Motor neuron (in vitro differentiated cells): ENCODE measurements around the gene NIN. TPM values are rescaled to one million over a fixed set of nuclear protein-coding genes. Genes with fewer than 3 reads are reported as not detected.
A peak's percentile ranks its signal among the peaks of the same experiment; 100 is the strongest.

Source experiments
- ATAC-seq, 8 experiments: fragments of 200-7000 bp; cut with Tn5 transposase; replicated peaks in 6 of 8; 2 replicates each; pipeline ENCODE4 v1.8.0; 2021; ENCODE audit warnings: mild to moderate bottlenecking in 8 of 8, moderate library complexity in 8 of 8
- H3K27ac ChIP-seq, 2 donors: fragments of 250-450 bp; sonication (Bioruptor Pico); 2 replicates each; pipeline ENCODE4 v1.9.0; 2021; ENCODE audit warnings: antibody characterized with exemption in 2 of 2, mild to moderate bottlenecking in 2 of 2, moderate library complexity in 1 of 2
- H3K4me1 ChIP-seq, 2 donors: fragments of 250-450 bp; sonication (Bioruptor Pico); replicated peaks in 1 of 2; 2 replicates each; pipeline ENCODE4 v1.6.1; 2021; ENCODE audit warnings: antibody characterized with exemption in 2 of 2, mild to moderate bottlenecking in 2 of 2, moderate library complexity in 1 of 2
- H3K4me3 ChIP-seq, 5 donors: fragments of 250-450 bp; sonication (Bioruptor Pico); 2 replicates each; pipeline ENCODE4 v1.9.0; 2021; ENCODE audit warnings: antibody characterized with exemption in 5 of 5, mild to moderate bottlenecking in 5 of 5, moderate library complexity in 4 of 5
- WGBS, 10 experiments: fragments of 450-650 bp; shearing (Covaris generic); methylation state at CpG; one replicate each; pipeline ENCODE4 v1.0.0; 2022; 5-methylcytosine and 5-hydroxymethylcytosine counted together
- in situ Hi-C, 9 experiments: fragments of 400-800 bp; cut with MboI; loops; one replicate each; pipeline ENCODE4 v1.15.0; 2021; ENCODE audit warnings: low sequenced_read_pairs in 9 of 9, low pct_unique_long_range_greater_than_20kb in 2 of 9; ENCODE audit not compliant: unreplicated experiment in 9 of 9
- total RNA-seq, 8 experiments: library from RNA; unstranded; fragments of 300-600 nt; gene quantifications; 2 replicates each; pipeline versions ENCODE4 v1.2.3 to v1.2.4, GENCODE V29; 2022

The NIN gene
- total RNA-seq, 8 experiments from 2014 or later = 13.6 to 76.4 (median 31.3) TPM

DNA sequence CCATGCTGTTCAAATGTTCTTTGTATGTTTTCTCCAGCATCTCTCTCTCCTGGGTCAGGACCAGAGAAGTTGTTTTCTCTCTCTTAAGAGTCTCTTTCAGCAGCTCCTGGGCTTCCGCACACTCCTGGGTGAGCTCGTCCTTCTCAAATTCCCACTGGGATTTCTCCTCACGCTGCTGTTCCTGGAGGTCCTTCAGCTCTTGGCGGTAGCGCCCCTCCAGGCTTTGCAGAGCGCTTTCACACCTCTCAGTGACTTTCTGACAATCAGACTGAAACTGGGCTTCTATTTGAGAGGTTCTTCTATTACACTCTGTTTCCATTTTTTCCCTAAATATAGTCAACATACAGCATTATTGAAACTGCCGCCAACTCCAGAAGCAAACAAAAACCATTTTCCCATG, 72.7 kb downstream of the NIN start:
- ATAC-seq = no peak
- no peak overlapping the region for H3K4me3 ChIP-seq
- WGBS, 10 experiments = 80 to 100% (median 100%) methylated on average over 1 to 7 of the region's 7 CpGs; no CpG with 5 or more reads in 1 of the 10 experiments
- in situ Hi-C loops = loop anchor here in 1 of 9 experiments (25.0 kb wide), 1 partner anchor 146 kb away; no protein-coding TSS in a partner anchor
- H3K4me1 ChIP-seq = no peaks in the 10 kb centered on the region
- H3K27ac ChIP-seq = no peak overlapping the region

- Histone ChIP-seq H3K4me1 (no peaks in the 10 kb centered on the region), H3K4me3 (no peak overlapping the region), H3K27ac (no peak overlapping the region)
- no peak for ATAC-seq
- WGBS, 10 experiments = 92 to 100% (median 100%) methylated on average over 1 to 4 of the region's 4 CpGs; no CpG with 5 or more reads in 1 of the 10 experiments
- in situ Hi-C loops = loop anchor here in 1 of 9 experiments (25.0 kb wide), 1 partner anchor 145 kb away; no protein-coding TSS in a partner anchor
Measured at GRCh38 chr14:50757702-50758101, 73.3 kb downstream of the NIN start.

DNA sequence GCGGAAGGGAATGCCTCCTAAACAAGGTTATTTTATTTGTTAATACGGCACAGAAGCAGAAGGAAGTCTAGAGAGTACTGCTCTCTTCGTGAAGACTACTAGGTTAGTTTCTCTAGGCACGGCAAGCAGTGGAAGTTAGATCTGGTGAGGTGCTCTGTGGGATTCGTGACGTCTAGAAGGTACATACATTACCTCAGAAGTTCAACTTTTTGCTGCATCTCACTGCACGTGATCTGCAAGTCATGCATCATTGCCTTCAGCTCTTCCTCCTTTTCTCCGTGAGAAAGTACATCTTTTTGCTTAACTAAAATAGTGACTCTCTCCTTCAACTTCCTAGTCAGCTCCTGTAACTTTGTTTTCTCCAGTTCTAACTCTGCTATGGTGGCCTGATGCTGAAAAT, 74.7 kb downstream of the NIN start:
- no peak for ATAC-seq
- Histone ChIP-seq H3K4me3 (no peak overlapping the region), H3K27ac (no peak overlapping the region), H3K4me1 (no peaks in the 10 kb centered on the region)
- in situ Hi-C loops = loop anchor here in 1 of 9 experiments (25.0 kb wide), 1 partner anchor 144 kb away; no protein-coding TSS in a partner anchor
- WGBS, 10 experiments = 83 to 100% (median 95%) methylated on average over 2 to 8 of the region's 8 CpGs

DNA sequence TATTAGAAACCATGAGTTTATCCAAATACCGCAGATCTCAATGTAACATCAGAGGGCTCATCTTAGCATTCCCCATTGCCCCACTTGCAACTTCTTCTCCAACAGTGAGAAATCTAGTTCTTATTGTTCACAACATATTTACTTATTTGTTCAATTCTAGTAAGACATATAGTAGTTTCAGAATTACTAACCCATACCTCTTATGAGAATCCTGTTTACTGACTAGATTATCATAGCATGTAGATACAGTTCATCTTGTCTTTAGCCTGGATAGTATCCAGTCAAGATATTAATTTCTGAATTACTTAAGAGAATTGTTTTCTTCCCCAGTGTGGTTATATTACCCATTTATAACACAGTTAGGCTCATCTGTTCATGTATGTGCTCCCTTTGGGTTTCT, 80.6 kb downstream of the NIN start:
- in situ Hi-C loops = loop anchor here in 1 of 9 experiments (25.0 kb wide), 1 partner anchor 138 kb away; no protein-coding TSS in a partner anchor
- Histone ChIP-seq H3K4me1 (no peaks in the 10 kb centered on the region), H3K4me3 (no peak overlapping the region), H3K27ac (no peak overlapping the region)
- 86 to 100% (median 100%) methylated on average over 1 of the region's 1 CpG; no CpG with 5 or more reads in 4 of the 10 experiments for WGBS, 10 experiments
- ATAC-seq = no peak

GRCh38 chr14:50745401-50746058, 85.4 kb downstream of the NIN start:
- ATAC-seq = no peak
- in situ Hi-C loops = no loop called here
- Histone ChIP-seq H3K4me1 (no peaks in the 10 kb centered on the region), H3K27ac (no peak overlapping the region), H3K4me3 (no peak overlapping the region)
- 95 to 100% (median 100%) methylated on average over 1 to 4 of the region's 5 CpGs for WGBS, 10 experiments

DNA sequence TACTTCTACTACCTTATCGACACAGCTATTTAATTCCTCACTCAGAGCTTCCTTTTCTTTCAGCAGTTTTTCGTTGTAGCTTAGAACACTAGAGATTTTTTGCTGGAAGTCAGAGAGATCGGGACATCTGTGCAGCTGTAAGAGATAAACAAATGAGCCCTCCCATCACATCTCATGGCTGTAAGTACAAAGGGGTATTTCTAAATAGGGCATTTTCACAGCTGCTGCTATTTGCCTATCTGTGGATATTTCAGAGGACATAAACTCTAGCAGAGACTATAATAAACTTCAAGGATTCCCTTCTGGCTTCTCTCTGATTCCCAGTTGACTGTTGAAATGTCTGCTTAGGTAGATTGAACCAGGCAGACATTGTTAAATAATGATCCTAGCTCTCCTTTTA, 86.7 kb downstream of the NIN start:
- no peak overlapping the region for H3K27ac ChIP-seq
- in situ Hi-C loops = no loop called here
- no peak overlapping the region for H3K4me3 ChIP-seq
- no peaks in the 10 kb centered on the region for H3K4me1 ChIP-seq
- no peak for ATAC-seq
- WGBS, 10 experiments = 40 to 100% (median 100%) methylated on average over 1 to 3 of the region's 3 CpGs; no CpG with 5 or more reads in 4 of the 10 experiments

DNA sequence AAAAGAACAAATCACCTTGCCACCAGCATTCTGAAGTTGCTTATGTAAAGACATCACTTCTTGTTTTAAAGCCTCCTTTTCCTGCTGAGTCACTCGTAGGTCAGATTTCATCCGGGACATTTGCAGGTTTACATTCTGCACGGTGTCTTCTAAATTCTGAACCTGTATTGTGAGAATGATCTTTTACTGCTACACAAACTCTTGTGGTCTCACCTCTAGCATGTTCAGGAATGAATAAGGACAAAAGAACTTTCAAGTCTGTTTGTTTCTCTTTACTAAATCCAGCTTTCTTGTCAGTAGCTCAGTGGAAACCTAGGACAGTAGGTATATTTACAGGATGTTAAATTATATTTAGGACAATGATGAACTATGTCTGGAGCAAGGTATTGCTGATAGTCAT, 89.4 kb downstream of the NIN start:
- Histone ChIP-seq H3K4me1 (no peaks in the 10 kb centered on the region), H3K4me3 (no peak overlapping the region), H3K27ac (no peak overlapping the region)
- in situ Hi-C loops = no loop called here
- ATAC-seq = peak in 2 of 8 experiments; percentile 28 to 50
- 33 to 100% (median 49%) methylated on average over 1 to 3 of the region's 3 CpGs; no CpG with 5 or more reads in 5 of the 10 experiments for WGBS, 10 experiments

GRCh38 chr14:50740856-50741255, 90.1 kb downstream of the NIN start:
- in situ Hi-C loops = no loop called here
- H3K27ac ChIP-seq = no peak overlapping the region
- no peaks in the 10 kb centered on the region for H3K4me1 ChIP-seq
- peak in 3 of 8 experiments; percentile 37 to 72 (median 50) for ATAC-seq
- H3K4me3 ChIP-seq = no peak overlapping the region

- H3K4me1 ChIP-seq = no peaks in the 10 kb centered on the region
- in situ Hi-C loops = no loop called here
- no peak overlapping the region for H3K4me3 ChIP-seq
- WGBS, 10 experiments = 65 to 100% (median 92%) methylated on average over 1 to 4 of the region's 4 CpGs; no CpG with 5 or more reads in 1 of the 10 experiments
- H3K27ac ChIP-seq = no peak overlapping the region
- no peak for ATAC-seq
Measured at GRCh38 chr14:50739186-50739585, 91.8 kb downstream of the NIN start.

DNA sequence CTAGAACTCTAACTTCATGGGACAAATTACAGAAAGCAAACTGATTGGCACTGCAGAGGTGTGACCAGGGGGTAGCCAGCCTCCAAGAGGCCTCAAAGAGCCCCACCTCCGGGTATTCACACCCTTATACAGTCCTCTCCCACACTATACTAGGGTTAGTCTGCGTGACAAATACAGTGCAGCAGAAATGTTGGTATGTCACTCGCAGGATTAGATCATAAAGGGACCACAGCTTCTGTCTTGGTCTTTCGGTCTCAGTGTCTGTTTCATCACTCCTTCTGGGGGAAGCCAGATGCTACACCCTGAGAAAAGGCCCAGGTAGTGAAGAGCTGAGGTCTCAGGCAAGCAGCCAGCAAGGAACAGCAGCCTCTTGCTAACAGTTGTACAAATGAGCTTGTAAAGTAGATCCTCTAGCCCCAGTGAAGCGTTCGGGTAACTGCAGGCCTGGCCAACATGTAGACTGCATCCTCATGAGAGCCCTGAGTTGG, 94.0 kb downstream of the NIN start:
- Histone ChIP-seq H3K4me3 (no peak overlapping the region), H3K4me1 (no peaks in the 10 kb centered on the region), H3K27ac (no peak overlapping the region)
- WGBS, 10 experiments = 40 to 97% (median 79%) methylated on average over 1 to 6 of the region's 6 CpGs; no CpG with 5 or more reads in 3 of the 10 experiments
- ATAC-seq = no peak
- in situ Hi-C loops = no loop called here

DNA sequence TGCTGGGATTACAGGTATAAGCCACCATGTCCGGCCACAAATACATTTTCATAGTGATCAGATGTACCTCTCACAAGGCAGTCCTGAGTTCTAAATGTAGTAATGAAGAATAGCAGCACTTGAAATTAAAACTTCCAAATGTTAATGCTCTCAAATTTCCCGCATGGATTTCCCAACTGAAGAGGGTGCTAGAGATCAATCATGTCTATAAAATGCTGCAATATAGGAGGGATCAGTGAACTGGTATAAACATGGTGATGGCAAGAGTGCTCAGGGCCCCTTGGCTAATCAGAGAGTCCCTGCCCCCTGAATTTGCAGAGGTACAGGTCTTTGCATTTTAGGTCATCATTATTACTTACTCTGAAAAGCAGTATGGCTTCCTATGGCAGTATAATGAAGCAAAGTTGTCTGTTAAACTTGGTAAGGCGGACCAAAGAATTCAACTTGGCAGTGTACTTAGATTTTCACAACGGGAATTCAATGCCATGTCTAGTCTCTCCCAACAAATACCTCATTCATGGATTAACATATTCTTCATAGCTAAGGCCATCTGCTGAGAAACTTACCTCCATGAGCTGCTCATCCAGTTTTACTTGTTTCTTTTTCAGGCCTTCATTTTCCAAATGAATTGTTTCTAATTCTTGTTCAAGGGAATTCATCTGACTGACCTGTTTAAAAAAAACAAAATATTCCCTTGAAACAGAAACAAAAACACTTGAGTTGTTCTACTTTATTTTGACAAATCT, 95.8 kb downstream of the NIN start:
- Histone ChIP-seq H3K4me1 (no peaks in the 10 kb centered on the region), H3K27ac (no peak overlapping the region), H3K4me3 (no peak overlapping the region)
- in situ Hi-C loops = no loop called here
- peak in 3 of 8 experiments; percentile 31 to 64 (median 45) for ATAC-seq
- 14 to 93% (median 86%) methylated on average over 1 to 4 of the region's 4 CpGs; no CpG with 5 or more reads in 2 of the 10 experiments for WGBS, 10 experiments

DNA sequence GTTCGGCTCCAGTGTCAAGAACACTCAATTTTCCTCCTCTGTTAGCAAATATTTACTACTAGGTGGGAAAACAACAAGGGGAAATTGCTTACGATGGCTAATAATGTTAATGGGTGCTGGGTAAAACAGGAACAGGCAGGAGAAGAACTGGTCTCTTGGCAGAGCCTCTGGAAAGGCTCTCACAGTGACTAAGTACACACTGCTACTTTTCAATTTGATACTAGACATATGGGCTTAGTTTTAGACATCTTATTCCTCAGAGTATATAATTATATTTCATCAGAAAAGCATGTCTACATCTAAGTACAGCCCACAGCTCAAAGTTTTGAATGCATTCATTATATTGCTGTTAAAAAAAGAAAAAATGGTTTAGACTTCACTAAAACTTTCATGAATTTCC, 97.5 kb downstream of the NIN start:
- WGBS, 10 experiments = 86 to 100% (median 100%) methylated on average over 1 to 2 of the region's 2 CpGs; no CpG with 5 or more reads in 1 of the 10 experiments
- Histone ChIP-seq H3K4me1 (no peaks in the 10 kb centered on the region), H3K4me3 (no peak overlapping the region), H3K27ac (no peak overlapping the region)
- ATAC-seq = no peak
- in situ Hi-C loops = no loop called here

- ATAC-seq = no peak
- in situ Hi-C loops = no loop called here
- H3K4me1 ChIP-seq = no peaks in the 10 kb centered on the region
- WGBS, 10 experiments = 53 to 100% (median 89%) methylated on average over 1 to 6 of the region's 6 CpGs
- H3K4me3 ChIP-seq = no peak overlapping the region
- H3K27ac ChIP-seq = no peak overlapping the region
Measured at GRCh38 chr14:50728836-50729235, 102.1 kb downstream of the NIN start.
